GM18909 (cell line): ENCODE data around the gene CPOX.

Experiments
- ATAC-seq: cut with Tn5 transposase; IDR thresholded peaks from one replicate; pipeline ENCODE4 v1.9.1; 2021; ENCODE audit warnings: mild to moderate bottlenecking; ENCODE audit not compliant: unreplicated experiment, poor library complexity

The CPOX gene

GRCh38 chr3:98596541-98597500 lies 3.4 kb upstream of the CPOX start:
- no peak for ATAC-seq

DNA sequence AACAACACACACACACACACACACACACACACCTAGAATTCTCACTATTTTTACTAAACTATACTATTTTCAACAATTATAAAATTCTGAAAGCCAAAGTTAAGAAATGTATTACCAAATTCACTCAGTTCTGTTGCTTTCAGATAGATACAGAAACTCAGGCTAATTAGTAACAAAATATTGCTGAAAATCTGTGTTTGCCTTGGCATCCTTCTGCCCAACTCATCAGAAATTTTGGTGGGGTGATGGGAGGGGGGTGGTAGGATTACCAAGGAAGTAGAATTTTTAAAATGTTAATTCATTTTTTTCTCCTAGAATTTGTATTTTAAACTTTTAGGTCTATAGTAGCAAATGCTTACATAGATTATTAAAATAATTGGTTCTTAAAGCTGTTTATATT lies 2.7 kb upstream of the CPOX start:
- no peak for ATAC-seq

- ATAC-seq = no peak
These were observed 1.4 kb upstream of the CPOX start for GRCh38 chr3:98594628-98595324.

- no peak for ATAC-seq
These were observed 971 bp downstream of the CPOX start for GRCh38 chr3:98592345-98592935.

DNA sequence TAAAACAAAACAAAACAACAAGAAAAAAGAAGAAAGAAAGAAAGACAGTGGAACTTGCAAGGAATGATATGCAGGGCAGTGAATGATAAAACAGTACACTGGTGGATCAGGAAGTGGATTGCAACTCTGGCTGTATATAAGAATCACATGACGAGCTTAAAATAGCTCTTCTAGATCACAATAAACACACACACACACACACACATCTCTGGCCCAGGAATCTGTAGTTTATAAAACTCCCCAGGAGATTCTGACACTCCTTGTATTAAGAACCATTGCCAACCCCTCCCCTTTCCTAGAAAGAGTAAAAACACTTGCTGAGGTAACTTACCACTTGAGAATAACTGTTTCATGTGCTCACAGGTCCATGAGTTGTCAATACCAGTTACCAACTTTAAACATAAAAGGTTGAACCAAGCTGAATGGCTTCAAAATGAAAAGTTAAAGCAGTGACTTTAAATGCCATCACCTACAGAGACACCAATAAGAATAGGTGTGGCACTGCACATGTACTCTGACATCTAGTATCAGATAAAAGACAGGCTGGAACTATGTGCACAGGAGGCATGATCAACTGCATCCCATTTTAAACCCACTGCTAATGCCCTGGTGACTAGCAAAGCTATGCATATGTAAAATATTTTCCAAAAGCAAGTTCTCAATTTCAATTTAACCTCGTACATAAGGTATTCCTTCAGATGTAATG lies 3.9 kb downstream of the CPOX start:
- no peak for ATAC-seq

- ATAC-seq = no peak
These were observed 5.3 kb downstream of the CPOX start for GRCh38 chr3:98588065-98588464.

DNA sequence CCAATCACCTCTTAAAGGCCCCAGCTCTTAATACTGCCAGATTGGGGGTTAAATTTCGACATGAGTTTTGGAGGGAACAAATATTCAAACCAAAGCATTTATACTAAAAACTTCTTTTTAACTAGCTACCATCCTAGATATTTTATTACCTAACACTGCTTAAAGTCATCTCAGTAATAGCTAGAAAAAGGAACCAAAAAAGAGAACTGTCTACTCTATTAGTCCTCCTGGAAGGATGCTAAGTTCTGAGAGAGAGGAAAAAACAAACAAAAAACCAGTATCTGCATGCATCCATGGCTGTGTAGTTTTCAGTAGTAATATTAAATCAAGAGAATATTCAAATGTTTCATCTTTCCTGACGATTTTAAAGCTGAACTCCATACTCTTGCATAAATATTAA lies 5.8 kb downstream of the CPOX start:
- no peak for ATAC-seq

GRCh38 chr3:98584547-98584946 lies 8.9 kb downstream of the CPOX start:
- no peak for ATAC-seq

- ATAC-seq = no peak
These were observed 9.6 kb downstream of the CPOX start for GRCh38 chr3:98583766-98584165.

DNA sequence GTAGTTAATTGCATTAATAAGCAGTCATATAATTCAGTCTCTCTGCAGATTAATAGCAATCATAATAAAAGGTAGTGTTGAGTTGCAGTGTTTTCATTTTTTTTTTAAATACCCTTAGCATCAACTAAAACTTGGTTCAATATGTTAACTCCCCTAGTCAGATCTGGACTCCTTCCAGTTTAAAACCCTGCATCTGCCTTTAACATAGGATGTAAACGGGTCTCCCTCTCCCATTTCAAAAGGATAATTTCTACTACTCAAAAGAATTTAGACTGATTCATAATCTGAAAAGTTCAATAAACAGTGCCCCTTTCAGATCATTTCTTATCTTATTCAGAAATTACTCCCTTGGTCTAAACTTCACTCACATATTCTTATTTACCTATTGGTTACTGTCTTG lies 11.4 kb downstream of the CPOX start:
- no peak for ATAC-seq

- ATAC-seq = no peak
These were observed 11.9 kb downstream of the CPOX start for GRCh38 chr3:98581474-98581873.

- no peak for ATAC-seq
These were observed 12.7 kb downstream of the CPOX start for GRCh38 chr3:98580401-98581386.

GRCh38 chr3:98577178-98577895 lies 16.1 kb downstream of the CPOX start:
- no peak for ATAC-seq

DNA sequence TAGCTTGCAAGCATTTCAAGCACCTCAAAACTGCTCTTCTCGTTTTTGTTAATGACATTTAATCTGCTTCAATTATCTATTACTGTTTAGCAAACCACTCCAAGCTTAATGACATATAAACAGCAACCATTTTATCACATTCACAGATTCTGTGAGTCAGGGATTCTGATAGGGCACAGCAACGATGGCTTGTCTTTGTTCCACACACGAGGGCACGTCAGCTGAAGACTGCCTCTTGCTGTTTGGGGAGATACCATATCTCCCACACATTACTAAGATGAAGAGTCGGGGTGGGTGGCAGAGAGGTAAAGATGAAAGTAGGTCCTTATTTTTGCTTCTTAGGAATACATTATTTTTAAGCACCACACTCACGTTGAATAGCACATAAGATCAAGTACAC lies 19.3 kb downstream of the CPOX start:
- no peak for ATAC-seq

- ATAC-seq = peak; percentile 72
These were observed 20.2 kb downstream of the CPOX start for GRCh38 chr3:98573181-98573728.

GRCh38 chr3:98568402-98568801 lies 25.0 kb downstream of the CPOX start:
- no peak for ATAC-seq

DNA sequence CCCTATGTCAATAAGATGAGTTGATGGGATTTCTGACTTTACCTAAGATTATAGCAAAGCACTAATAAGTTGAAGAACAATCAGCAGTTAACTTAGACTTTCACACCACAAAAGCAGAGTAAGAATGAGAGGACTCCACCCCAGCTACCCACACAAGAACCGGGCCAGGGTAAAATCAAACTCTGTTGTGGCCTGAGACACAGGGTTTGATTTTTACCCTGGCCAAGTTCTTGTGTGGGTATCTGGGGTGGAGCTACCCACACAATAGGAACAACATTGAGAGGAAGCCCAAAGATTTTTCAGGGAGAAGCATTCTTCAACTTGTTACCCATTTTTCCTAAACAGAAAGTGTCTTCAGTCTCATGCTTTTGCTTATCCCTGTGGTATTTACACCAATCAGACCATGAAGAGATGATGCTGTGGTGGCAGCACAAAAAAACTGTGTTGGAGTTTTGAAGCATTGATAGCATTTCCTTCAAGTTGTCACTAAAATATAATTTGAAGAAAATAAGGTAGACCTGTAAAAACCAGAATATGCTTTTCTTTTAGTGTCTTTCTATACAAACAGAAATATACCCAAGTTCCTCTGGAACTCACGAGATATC lies 25.6 kb downstream of the CPOX start:
- ATAC-seq = peak; percentile 29

GRCh38 chr3:98565843-98566242 lies 27.6 kb downstream of the CPOX start:
- ATAC-seq = no peak
